ENCODE measurements around the gene ERAL1.
"Not testable (repeated sequence)": the region's sequence is repeated elsewhere in the genome, so short reads cannot be mapped to it uniquely, and the experiment has no call there.

ERAL1 gene

GRCh38 chr17:28899212-28899815 lies 44.5 kb downstream of the ERAL1 start:
- no peak for DNase-seq (ENCODE audit: low read depth)

GRCh38 chr17:28900986-28901726 lies 46.3 kb downstream of the ERAL1 start:
- DNase-seq (ENCODE audit: low read depth): no peak

- DNase-seq (ENCODE audit: low read depth): peak; percentile 33
Observed at GRCh38 chr17:28901866-28902818, 47.3 kb downstream of the ERAL1 start.

- DNase-seq (ENCODE audit: low read depth): peak; percentile 92
Observed at GRCh38 chr17:28902819-28903545, 48.2 kb downstream of the ERAL1 start, which contains the start of gene DHRS13. Gene DHRS13, minus strand, starts transcription at chr17:28903079. Its CDS starts 135 bp downstream, at chr17:28902944.

DNA sequence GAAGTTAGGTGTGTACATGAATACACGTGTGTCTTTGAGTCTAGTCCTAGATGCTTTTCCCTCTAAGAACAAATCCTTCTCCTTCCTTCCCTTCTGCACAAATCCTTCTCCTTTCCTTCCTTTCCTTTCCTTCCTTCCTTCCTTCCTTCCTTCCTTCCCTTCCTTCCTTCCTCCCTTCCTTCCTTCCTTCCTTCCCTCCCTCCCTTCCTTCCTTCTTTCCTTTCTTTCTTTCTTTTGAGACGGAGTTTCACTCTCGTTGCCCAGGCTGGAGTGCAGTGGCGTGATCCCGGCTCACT lies 48.7 kb downstream of the ERAL1 start:
- not testable (repeated sequence) for DNase-seq (ENCODE audit: low read depth)

- DNase-seq (ENCODE audit: low read depth): no peak
Observed at GRCh38 chr17:28904800-28905199, 50.0 kb downstream of the ERAL1 start.

DNA sequence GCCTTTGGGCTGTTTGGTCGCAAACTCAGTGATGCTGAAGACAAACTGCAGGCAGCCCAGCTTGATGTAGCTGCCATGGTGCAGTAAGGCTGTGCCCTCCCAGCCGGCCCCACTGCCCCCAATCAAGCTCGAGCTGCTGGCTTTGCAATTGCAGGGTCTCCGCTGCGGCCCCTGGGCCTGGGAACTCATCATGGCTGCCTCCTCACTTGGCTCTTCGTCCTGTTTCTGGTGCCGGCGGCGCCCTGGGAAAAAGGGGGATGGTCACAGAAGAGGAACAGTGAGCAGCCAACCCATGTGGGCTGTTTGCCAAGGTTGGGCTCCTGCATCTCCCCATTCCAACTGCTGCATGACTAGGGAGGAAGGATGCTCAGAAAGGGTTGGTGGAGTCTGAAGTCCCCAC lies 51.5 kb downstream of the ERAL1 start:
- no peak for DNase-seq (ENCODE audit: low read depth)

DNA sequence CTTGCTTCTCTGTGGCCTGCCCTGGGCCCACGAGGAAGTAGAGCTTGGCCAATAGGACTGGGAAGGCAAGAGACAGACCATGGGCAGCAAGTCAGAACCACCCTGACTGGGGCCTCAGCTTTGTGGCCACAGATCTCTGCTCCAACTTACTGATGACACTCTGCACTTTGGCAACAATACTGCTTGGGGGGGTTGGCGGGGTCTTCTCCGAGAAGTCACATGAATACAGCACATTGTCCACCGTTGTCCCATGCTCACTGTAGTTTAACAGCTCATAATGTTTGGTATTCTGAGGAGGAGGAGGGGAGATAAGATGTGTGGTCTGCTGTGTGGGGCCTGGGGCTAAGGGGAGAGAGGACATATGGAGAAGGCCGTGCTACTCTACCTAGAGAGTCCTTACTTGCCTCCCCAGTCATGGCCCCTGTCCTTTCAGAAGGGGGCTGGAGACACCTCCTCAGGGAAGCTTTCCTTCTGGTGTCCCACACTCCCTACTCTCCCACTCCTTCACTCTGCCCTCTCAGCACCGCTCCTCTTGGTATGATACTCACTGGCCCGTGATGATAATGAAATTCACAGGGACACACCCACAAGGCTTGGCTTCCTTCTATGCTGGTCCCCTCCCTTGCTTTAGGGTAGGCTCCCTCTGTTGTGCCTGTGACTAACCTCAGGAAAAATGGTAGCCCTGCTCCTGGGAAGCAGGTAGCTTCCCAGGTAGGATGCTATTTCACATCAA lies 52.1 kb downstream of the ERAL1 start:
- DNase-seq (ENCODE audit: low read depth): no peak

- DNase-seq (ENCODE audit: low read depth): no peak
Observed at GRCh38 chr17:28907709-28908475, 53.1 kb downstream of the ERAL1 start.

DNA sequence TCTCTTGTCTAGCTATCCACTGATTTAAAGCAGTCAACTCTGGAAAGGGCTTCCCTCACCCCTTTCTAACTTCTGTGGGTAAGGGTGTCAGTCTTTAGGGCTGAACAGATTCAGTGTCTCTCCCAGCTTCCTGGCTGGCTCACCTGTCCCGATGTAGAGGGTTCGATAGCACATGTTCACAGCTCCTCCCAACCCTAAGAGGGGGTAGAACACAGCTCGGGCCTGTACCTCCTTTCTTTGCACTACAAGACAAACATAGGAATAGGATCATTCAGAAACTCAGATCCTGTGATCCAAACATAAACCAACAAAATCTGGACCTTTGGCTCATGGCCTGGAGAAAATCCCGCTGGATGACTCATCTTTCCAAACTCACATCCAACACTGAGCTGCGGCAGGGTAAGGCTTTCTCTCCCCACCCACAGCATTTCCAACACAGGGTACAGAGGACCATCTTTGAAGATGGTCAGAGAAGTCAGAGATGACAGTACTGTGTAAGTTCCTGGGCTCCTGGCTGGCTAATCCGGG lies 53.9 kb downstream of the ERAL1 start:
- no peak for DNase-seq (ENCODE audit: low read depth)

GRCh38 chr17:28910534-28910933 lies 55.7 kb downstream of the ERAL1 start:
- no peak for DNase-seq (ENCODE audit: low read depth)
